Astrocyte (in vitro differentiated cells and primary cell): ENCODE data around the gene IL32. TPM values are rescaled to one million over a fixed set of nuclear protein-coding genes. Genes with fewer than 3 reads are reported as not detected.

Experiments
- DNase-seq: peaks from one replicate; pipeline ENCODE4 v3.0.0-alpha.2; 2010; ENCODE audit warnings: low read depth
- FAIRE-seq: peaks from 2 replicates; lab custom pipeline; 2011; peaks lifted over from hg19 to GRCh38; lab: Jason Lieb, UNC
- H2AFZ ChIP-seq: 2 replicates; pipeline ENCODE4 v1.6.0; 2012; ENCODE audit warnings: low read depth, low read length, inconsistent platforms
- H3K27ac ChIP-seq: 2 replicates; pipeline ENCODE4 v1.5.1; 2011; ENCODE audit warnings: low read depth, low read length, inconsistent platforms
- H3K27me3 ChIP-seq: 2 replicates; pipeline ENCODE4 v1.6.0; 2011; ENCODE audit warnings: low read length, inconsistent platforms; ENCODE audit not compliant: insufficient read depth
- H3K36me3 ChIP-seq: 2 replicates; pipeline ENCODE4 v1.5.1; 2011; ENCODE audit warnings: low read length, inconsistent platforms; ENCODE audit not compliant: insufficient read depth
- H3K4me1 ChIP-seq: 2 replicates; pipeline ENCODE4 v1.5.1; 2011; ENCODE audit warnings: low read length, inconsistent platforms; ENCODE audit not compliant: insufficient read depth
- H3K4me2 ChIP-seq: 2 replicates; pipeline ENCODE4 v1.6.0; 2012; ENCODE audit warnings: low read length, inconsistent platforms
- H3K4me3 ChIP-seq: 2 replicates; pipeline ENCODE4 v1.5.1; 2011; ENCODE audit warnings: low read depth, mild to moderate bottlenecking, low read length, inconsistent platforms; ENCODE audit not compliant: insufficient read depth
- H3K79me2 ChIP-seq: 2 replicates; pipeline ENCODE4 v1.6.0; 2012; ENCODE audit warnings: mild to moderate bottlenecking, low read length, inconsistent platforms; ENCODE audit not compliant: insufficient read depth
- H3K9ac ChIP-seq: 2 replicates; pipeline ENCODE4 v1.6.0; 2012; ENCODE audit warnings: mild to moderate bottlenecking, low read length, inconsistent platforms
- H3K9me3 ChIP-seq: 2 replicates; pipeline ENCODE4 v1.5.1; 2012; ENCODE audit warnings: low read depth, mild to moderate bottlenecking, low read length, inconsistent platforms; ENCODE audit not compliant: insufficient read depth
- H4K20me1 ChIP-seq: 2 replicates; pipeline ENCODE4 v1.6.0; 2012; ENCODE audit warnings: low read length, inconsistent platforms; ENCODE audit not compliant: insufficient read depth
- H3K27ac Mint-ChIP-seq: one replicate; pipeline ENCODE4 v1.8.0; 2021; ENCODE audit warnings: mild to moderate bottlenecking, mixed read lengths; ENCODE audit not compliant: unreplicated experiment
- H3K27me3 Mint-ChIP-seq: one replicate; pipeline ENCODE4 v1.8.0; 2021; ENCODE audit warnings: low read depth, mixed read lengths; ENCODE audit not compliant: unreplicated experiment
- H3K36me3 Mint-ChIP-seq: one replicate; pipeline ENCODE4 v1.8.0; 2021; ENCODE audit warnings: low read depth, mixed read lengths; ENCODE audit not compliant: unreplicated experiment
- H3K4me1 Mint-ChIP-seq: one replicate; pipeline ENCODE4 v1.8.0; 2021; ENCODE audit warnings: low read depth, mixed read lengths; ENCODE audit not compliant: unreplicated experiment
- H3K4me3 Mint-ChIP-seq: one replicate; pipeline ENCODE4 v1.8.0; 2021; ENCODE audit warnings: mild to moderate bottlenecking, moderate library complexity, mixed read lengths; ENCODE audit not compliant: unreplicated experiment
- H3K9me3 Mint-ChIP-seq: one replicate; pipeline ENCODE4 v1.8.0; 2021; ENCODE audit warnings: mild to moderate bottlenecking, mixed read lengths; ENCODE audit not compliant: unreplicated experiment
- CTCF ChIP-seq: IDR thresholded peaks from 2 replicates; pipeline ENCODE4 v1.5.1; 2011; ENCODE audit warnings: low read depth, mild to moderate bottlenecking, inconsistent platforms, low read length, moderate library complexity; ENCODE audit not compliant: insufficient read depth
- EZH2 ChIP-seq: IDR thresholded peaks from 2 replicates; pipeline ENCODE4 v1.6.1; 2012; ENCODE audit warnings: mild to moderate bottlenecking, low read length, inconsistent platforms; ENCODE audit not compliant: insufficient read depth
- total RNA-seq: library from RNA; stranded (reverse); gene quantifications from 2 replicates; pipeline ENCODE4 v1.2.1, GENCODE V29; 2021

Gene IL32
- total RNA-seq, 1 donor from 2014 or later: 43.8 TPM

GRCh38 chr16:3026003-3026378 lies 39.4 kb upstream of the IL32 start:
- H2AFZ ChIP-seq: no peak overlapping the region
- no peak overlapping the region for H3K27ac ChIP-seq
- H4K20me1 ChIP-seq: peaks cover 33% of the 10 kb centered on the region
- Mint-ChIP-seq H3K36me3 (peaks cover 8% of the 10 kb centered on the region), H3K9me3 (no peaks in the 10 kb centered on the region), H3K27me3 (no peaks in the 10 kb centered on the region), H3K27ac (no peak overlapping the region), H3K4me3 (peak overlapping the region; percentile 15), H3K4me1 (peaks cover 4% of the 10 kb centered on the region)
- no peak overlapping the region for H3K4me2 ChIP-seq
- peaks cover 31% of the 10 kb centered on the region for H3K4me1 ChIP-seq
- no peak overlapping the region for H3K4me3 ChIP-seq
- H3K36me3 ChIP-seq: no peaks in the 10 kb centered on the region
- H3K79me2 ChIP-seq: no peaks in the 10 kb centered on the region
- no peak for FAIRE-seq
- H3K9me3 ChIP-seq: peaks cover 3% of the 10 kb centered on the region
- TF ChIP-seq CTCF (no peak), EZH2 (no peak)
- H3K27me3 ChIP-seq: peaks cover 15% of the 10 kb centered on the region
- DNase-seq: no peak
- H3K9ac ChIP-seq: no peak overlapping the region

- FAIRE-seq: no peak
- no peak overlapping the region for H3K4me3 ChIP-seq
- peaks cover 19% of the 10 kb centered on the region for H3K27me3 ChIP-seq
- no peaks in the 10 kb centered on the region for H3K79me2 ChIP-seq
- TF ChIP-seq CTCF: no peak
- no peak for TF ChIP-seq EZH2
- DNase-seq: no peak
- no peaks in the 10 kb centered on the region for H3K27me3 Mint-ChIP-seq
- peaks cover 31% of the 10 kb centered on the region for H3K4me1 ChIP-seq
- no peaks in the 10 kb centered on the region for H3K9me3 Mint-ChIP-seq
- H3K9ac ChIP-seq: no peak overlapping the region
- no peak overlapping the region for H3K4me3 Mint-ChIP-seq
- H3K9me3 ChIP-seq: peaks cover 3% of the 10 kb centered on the region
- H3K4me2 ChIP-seq: no peak overlapping the region
- no peak overlapping the region for H3K27ac ChIP-seq
- H3K27ac Mint-ChIP-seq: no peak overlapping the region
- H3K36me3 ChIP-seq: no peaks in the 10 kb centered on the region
- H3K36me3 Mint-ChIP-seq: peaks cover 8% of the 10 kb centered on the region
- H2AFZ ChIP-seq: no peak overlapping the region
- peaks cover 31% of the 10 kb centered on the region for H4K20me1 ChIP-seq
- peaks cover 4% of the 10 kb centered on the region for H3K4me1 Mint-ChIP-seq
Observed at GRCh38 chr16:3026609-3027488, 38.6 kb upstream of the IL32 start.

- no peak for DNase-seq
- no peaks in the 10 kb centered on the region for H3K9me3 Mint-ChIP-seq
- Histone ChIP-seq H2AFZ (no peak overlapping the region), H3K79me2 (no peaks in the 10 kb centered on the region), H4K20me1 (peaks cover 31% of the 10 kb centered on the region), H3K4me3 (no peak overlapping the region), H3K36me3 (no peaks in the 10 kb centered on the region), H3K27ac (no peak overlapping the region), H3K27me3 (peaks cover 25% of the 10 kb centered on the region), H3K4me2 (no peak overlapping the region), H3K4me1 (peaks cover 27% of the 10 kb centered on the region), H3K9me3 (peaks cover 3% of the 10 kb centered on the region), H3K9ac (no peak overlapping the region)
- no peak overlapping the region for H3K27ac Mint-ChIP-seq
- TF ChIP-seq CTCF: no peak
- TF ChIP-seq EZH2: no peak
- peaks cover 8% of the 10 kb centered on the region for H3K36me3 Mint-ChIP-seq
- H3K4me3 Mint-ChIP-seq: no peak overlapping the region
- H3K27me3 Mint-ChIP-seq: no peaks in the 10 kb centered on the region
- H3K4me1 Mint-ChIP-seq: peaks cover 4% of the 10 kb centered on the region
- no peak for FAIRE-seq
Observed at GRCh38 chr16:3027489-3027795, 38.0 kb upstream of the IL32 start.
